ENCODE data around the gene GULP1. TPM values are rescaled to one million over a fixed set of nuclear protein-coding genes. Genes with fewer than 3 reads are reported as not detected.
"Not testable (repeated sequence)": the region's sequence is repeated elsewhere in the genome, so short reads cannot be mapped to it uniquely, and the experiment has no call there.

GULP1 gene
- total RNA-seq, 1 donor from 2014 or later: 70.1 TPM

- intact Hi-C loops (cut with DNase I); DNase-seq (ENCODE audit: low spot score); ATAC-seq: not testable (repeated sequence)
These were observed 267.8 kb downstream of the GULP1 start for GRCh38 chr2:188559455-188559854.

- ATAC-seq: peak; percentile 26
- no peak for DNase-seq (ENCODE audit: low spot score)
- intact Hi-C loops (cut with DNase I): no loop called here
These were observed 269.9 kb downstream of the GULP1 start for GRCh38 chr2:188561473-188561979.

GRCh38 chr2:188569431-188570165 lies 277.9 kb downstream of the GULP1 start:
- ATAC-seq (no peak), DNase-seq (ENCODE audit: low spot score) (no peak)
- intact Hi-C loops (cut with DNase I): no loop called here

- ATAC-seq (no peak), DNase-seq (ENCODE audit: low spot score) (no peak)
- intact Hi-C loops (cut with DNase I): no loop called here
These were observed 278.7 kb downstream of the GULP1 start for GRCh38 chr2:188570370-188570769.

- intact Hi-C loops (cut with DNase I): no loop called here
- DNase-seq (ENCODE audit: low spot score): no peak
- ATAC-seq: no peak
These were observed 280.0 kb downstream of the GULP1 start for GRCh38 chr2:188571543-188572303.

GRCh38 chr2:188572592-188572991 lies 280.9 kb downstream of the GULP1 start:
- ATAC-seq (no peak), DNase-seq (ENCODE audit: low spot score) (no peak)
- intact Hi-C loops (cut with DNase I): no loop called here

GRCh38 chr2:188573453-188573852 lies 281.8 kb downstream of the GULP1 start:
- DNase-seq (ENCODE audit: low spot score): no peak
- peak; percentile 65 for ATAC-seq
- intact Hi-C loops (cut with DNase I): no loop called here

- ATAC-seq (no peak), DNase-seq (ENCODE audit: low spot score) (no peak)
- intact Hi-C loops (cut with DNase I): no loop called here
These were observed 284.3 kb downstream of the GULP1 start for GRCh38 chr2:188576006-188576405.

GRCh38 chr2:188576651-188577050 lies 285.0 kb downstream of the GULP1 start:
- intact Hi-C loops (cut with DNase I): no loop called here
- ATAC-seq: peak; percentile 56
- no peak for DNase-seq (ENCODE audit: low spot score)

- intact Hi-C loops (cut with DNase I): no loop called here
- ATAC-seq: no peak
These were observed 285.6 kb downstream of the GULP1 start for GRCh38 chr2:188577231-188577630.

GRCh38 chr2:188580738-188581137 lies 289.1 kb downstream of the GULP1 start:
- no peak for ATAC-seq
- intact Hi-C loops (cut with DNase I): no loop called here
- no peak for DNase-seq (ENCODE audit: low spot score)

More at GRCh38 chr2:188577231-188577630, 285.6 kb downstream of the GULP1 start:
- DNase-seq (ENCODE audit: low spot score): no peak

- DNase-seq (ENCODE audit: low spot score) (no peak), ATAC-seq (no peak)
- intact Hi-C loops (cut with DNase I): no loop called here
These were observed 290.5 kb downstream of the GULP1 start for GRCh38 chr2:188582211-188582610.

GRCh38 chr2:188588235-188588634 lies 296.6 kb downstream of the GULP1 start:
- ATAC-seq: no peak
- DNase-seq (ENCODE audit: low spot score): no peak
- intact Hi-C loops (cut with DNase I): no loop called here

- DNase-seq (ENCODE audit: low spot score) (no peak), ATAC-seq (peak; percentile 76)
- intact Hi-C loops (cut with DNase I): no loop called here
These were observed 304.4 kb downstream of the GULP1 start for GRCh38 chr2:188596054-188596453.

- peak; percentile 65 for ATAC-seq
- no peak for DNase-seq (ENCODE audit: low spot score)
These were observed 306.9 kb downstream of the GULP1 start for GRCh38 chr2:188598551-188598950.

GRCh38 chr2:188599140-188599539 lies 307.5 kb downstream of the GULP1 start:
- intact Hi-C loops (cut with DNase I): no loop called here
- peak; percentile 36 for ATAC-seq
- no peak for DNase-seq (ENCODE audit: low spot score)

More at GRCh38 chr2:188598551-188598950, 306.9 kb downstream of the GULP1 start:
- intact Hi-C loops (cut with DNase I): no loop called here

- intact Hi-C loops (cut with DNase I): no loop called here
- no peak for DNase-seq (ENCODE audit: low spot score)
- ATAC-seq: no peak
These were observed 309.0 kb downstream of the GULP1 start for GRCh38 chr2:188600536-188601210.

- ATAC-seq: no peak
- no peak for DNase-seq (ENCODE audit: low spot score)
- intact Hi-C loops (cut with DNase I): no loop called here
These were observed 309.7 kb downstream of the GULP1 start for GRCh38 chr2:188601391-188601790.

- intact Hi-C loops (cut with DNase I): no loop called here
- no peak for ATAC-seq
These were observed 310.3 kb downstream of the GULP1 start for GRCh38 chr2:188601927-188602326.

GRCh38 chr2:188604579-188604978 lies 312.9 kb downstream of the GULP1 start:
- DNase-seq (ENCODE audit: low spot score) (no peak), ATAC-seq (no peak)
- intact Hi-C loops (cut with DNase I): no loop called here

More at GRCh38 chr2:188601927-188602326, 310.3 kb downstream of the GULP1 start:
- DNase-seq (ENCODE audit: low spot score): no peak

Measured in sciatic nerve (tissue), 2 donors.